ENCODE measurements around the gene PFAS.

Gene PFAS

DNA sequence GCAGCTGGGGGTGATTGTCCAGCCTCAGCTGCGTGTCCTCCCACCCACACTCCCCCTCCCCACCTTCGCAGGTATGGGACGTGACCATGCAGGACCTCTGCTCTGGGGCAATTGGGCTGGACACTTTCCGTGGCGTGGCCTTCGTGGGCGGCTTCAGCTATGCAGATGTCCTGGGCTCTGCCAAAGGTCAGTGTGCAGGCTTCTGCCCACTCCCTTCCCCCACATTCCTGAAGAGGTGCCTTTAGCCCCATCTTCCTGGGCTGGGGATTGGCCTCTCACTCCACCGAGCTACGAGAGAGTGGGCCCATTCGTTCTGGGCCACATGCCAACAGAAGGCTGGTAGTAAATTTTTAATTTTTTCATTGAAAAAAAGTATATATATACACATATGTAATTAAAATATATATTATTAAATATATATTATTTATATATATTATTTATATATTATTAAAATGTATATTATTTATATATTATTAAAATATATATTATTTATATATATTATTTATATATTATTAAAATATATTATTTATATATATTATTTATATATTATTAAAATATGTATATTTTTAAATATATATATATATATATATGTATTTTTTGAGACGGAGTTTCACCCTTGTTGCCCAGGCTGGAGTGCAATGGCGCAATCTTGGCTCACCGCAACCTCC is 18.5 kb downstream of the PFAS start:
- no peak for DNase-seq

DNA sequence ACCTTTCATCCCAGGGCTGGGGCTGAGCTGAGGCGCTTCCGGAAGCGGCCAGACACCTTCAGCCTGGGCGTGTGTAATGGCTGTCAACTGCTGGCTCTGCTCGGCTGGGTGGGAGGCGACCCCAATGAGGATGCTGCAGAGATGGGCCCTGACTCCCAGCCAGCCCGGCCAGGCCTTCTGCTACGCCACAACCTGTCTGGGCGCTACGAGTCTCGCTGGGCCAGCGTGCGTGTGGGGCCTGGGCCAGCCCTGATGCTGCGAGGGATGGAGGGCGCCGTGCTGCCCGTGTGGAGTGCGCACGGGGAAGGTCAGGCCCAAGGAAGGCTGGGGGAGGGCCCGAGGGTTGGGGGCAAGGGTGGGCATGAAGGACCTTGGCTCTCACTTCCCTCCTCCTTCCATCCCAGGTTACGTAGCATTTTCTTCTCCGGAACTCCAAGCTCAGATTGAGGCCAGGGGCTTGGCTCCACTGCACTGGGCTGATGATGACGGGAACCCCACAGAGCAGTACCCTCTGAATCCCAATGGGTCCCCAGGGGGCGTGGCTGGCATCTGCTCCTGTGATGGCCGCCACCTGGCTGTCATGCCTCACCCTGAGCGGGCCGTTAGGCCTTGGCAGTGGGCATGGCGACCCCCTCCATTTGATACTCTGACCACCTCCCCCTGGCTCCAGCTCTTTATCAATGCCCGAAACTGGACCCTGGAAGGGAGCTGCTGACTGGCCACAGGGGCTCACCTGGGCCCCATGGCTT is 19.6 kb downstream of the PFAS start:
- no peak for DNase-seq

DNA sequence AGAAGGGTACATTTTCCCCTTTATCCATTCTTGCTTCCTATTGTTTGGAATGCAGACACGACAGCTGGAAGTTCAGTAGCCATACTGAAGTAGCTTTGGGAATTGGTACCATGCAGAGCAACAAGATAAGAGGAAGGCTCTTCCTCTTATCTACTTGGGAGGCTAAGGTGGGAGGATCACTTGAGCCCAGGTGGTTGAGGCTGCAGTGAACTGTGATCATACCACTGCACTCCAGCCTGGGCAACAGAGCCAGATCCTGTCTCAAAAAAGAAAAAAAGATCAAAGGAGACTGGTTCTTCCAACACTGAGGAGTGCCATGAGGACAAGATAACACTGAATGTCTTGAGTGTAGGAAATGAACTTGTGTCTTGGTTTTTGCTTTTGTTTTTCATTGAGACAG is 23.3 kb downstream of the PFAS start:
- DNase-seq = no peak

DNA sequence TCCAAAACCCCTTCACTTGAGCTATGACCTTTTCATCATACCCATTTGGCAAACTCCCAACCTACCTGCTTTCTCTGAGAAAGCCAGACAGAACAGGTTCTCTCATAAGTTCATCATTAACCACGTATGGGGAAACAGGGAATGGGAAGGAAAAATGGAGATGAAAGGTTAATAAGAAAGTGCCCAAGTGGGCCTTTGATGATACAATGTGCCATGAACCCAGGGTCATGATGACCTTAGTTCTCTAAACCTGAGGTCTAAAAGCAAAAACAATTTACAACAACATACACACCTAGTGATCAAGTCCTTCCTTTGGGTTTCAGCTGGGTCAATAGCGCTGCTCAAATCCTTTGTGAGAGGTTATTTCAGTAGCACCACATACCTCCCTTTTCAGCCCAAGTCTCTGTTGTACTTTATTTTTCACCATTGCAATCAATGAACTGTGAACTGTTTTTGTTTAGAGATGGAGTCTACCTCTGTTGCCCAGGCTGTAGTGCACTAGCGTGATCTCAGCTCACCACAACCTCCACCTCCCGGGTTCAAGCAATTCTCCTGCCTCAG is 24.9 kb downstream of the PFAS start:
- DNase-seq = no peak

DNA sequence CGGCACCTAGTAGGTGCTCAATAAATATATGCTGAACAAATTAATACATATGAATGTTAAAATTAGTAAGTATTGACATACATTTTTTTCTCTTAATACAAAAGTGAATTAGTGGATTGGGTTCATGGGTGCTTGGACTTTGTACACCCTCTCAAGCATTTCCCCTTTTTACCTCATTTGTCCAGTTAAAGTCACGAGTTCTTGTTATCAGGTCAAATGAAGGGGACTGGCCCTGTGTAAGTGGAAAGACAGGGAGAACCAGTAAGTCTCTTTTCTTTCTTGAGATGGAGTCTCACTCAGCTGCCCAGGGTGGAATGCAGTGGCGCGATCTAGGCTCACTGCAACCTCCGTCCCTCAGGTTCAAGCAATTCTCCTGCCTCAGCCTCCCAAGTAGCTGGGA is 25.7 kb downstream of the PFAS start:
- DNase-seq = no peak

DNA sequence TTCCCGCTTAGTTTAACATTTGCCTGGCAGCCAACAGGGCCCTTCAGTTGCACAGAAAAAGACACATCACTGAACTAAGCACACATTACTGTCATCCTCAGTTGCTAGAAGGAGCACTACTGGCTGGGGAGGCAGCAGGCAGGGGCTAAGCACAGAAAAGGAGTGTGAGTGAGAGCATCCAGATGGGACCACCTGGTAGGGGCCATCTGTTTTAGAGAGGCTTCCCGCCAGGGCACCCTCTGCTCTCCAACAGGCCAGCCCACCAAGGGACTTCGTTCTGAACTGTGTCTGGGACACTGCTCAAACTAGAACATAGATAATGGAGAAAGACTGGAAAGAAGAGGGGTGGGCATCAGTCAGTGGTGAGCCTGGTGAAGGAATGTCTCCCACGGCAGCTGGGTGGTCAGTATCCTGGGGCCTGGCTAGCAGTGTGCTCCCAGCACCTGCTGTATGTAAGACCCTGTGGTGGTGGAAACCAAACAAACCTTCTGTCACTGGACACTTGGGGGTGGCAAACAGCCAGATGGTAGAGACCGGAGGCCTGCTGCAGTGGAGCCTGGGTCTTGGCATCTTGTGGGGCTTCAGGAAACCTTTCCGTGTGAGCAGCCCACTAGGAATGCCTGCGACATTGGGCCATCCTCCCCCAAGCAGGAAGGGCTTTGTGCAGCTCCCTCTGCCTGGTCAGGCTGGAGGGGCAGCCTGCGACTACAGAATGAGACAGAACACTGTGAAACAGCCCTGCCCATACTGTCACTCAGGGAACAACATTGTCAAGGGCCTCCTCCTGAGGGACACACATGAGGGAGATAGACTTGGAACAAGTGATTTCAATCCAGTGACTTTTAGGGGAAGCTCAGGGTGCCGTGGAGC is 26.6 kb downstream of the PFAS start:
- no peak for DNase-seq

DNA sequence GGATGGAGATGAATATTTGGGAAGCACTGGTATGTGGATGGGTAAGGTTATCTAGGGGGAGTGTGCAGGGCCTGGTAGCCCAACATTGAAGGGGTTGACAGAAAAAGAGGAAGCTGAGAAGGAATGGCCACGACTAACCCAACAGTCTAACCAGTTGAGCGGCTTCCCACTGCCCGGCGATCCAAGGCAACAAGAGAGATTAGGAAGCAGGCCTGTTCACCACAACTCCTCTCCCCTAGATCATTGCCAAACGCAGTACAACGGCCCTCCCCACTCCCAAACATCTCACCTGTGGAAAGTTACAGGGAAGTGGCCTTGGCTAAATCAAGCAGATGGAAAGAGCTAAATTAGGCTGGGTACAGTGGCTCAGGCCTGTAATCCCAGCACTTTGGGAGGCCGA is 28.2 kb downstream of the PFAS start:
- DNase-seq = no peak

DNA sequence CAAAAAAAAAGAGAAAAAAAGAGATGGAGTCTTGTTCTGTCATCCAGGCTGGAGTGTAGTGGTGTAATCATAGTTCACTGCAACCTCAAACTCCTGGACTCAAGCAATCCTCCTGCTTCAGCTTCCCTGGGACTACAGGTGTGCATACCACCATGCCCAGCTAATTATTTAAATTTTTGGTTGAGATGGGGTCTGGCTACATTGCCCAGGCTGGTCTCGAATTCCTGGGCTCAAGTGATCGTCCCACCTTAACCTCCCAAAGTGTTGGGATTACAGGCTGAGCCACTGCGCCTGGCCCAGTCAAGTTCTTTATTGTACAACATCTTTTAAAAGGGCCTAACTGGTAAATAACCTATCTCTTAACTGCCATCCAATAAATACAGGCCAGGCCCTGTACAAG is 33.3 kb downstream of the PFAS start:
- DNase-seq = no peak

DNA sequence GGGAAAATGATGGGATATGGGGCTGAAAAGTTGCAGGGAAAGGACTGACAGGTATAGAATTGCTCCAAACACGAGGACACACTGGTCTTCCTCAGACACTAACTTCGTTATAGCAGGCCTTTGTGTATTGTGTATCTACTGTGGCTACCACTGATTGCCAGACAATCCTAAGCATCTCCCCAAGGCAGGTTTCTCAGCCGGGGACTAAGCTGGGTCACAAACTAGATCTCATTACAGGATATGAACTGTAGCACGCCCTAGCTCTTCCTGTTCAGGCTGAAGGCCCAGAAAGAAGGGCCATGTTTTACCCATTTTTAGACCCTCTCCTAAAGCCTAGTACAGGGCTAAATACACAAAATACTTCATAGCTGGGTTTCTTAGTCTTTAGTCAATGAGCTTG is 34.3 kb downstream of the PFAS start:
- DNase-seq = no peak

DNA sequence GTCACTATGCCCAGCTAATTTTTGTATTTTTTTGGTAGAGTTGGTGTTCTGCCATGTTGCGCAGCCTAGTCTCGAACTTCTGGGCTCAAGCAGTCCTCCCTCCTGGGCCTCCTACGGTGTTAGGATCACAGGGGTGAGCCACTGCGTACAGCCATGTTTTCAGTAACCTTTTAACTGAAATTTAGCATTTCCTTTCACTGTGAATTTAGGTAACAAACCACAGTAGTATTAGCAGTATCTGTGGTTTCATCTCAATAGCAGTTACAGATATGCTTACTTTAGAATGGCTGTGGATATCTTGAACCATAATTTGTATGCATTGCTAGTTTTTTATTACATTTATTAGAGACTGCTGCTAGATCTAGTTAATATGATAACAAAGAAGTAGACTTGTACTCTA is 35.0 kb downstream of the PFAS start:
- no peak for DNase-seq

DNA sequence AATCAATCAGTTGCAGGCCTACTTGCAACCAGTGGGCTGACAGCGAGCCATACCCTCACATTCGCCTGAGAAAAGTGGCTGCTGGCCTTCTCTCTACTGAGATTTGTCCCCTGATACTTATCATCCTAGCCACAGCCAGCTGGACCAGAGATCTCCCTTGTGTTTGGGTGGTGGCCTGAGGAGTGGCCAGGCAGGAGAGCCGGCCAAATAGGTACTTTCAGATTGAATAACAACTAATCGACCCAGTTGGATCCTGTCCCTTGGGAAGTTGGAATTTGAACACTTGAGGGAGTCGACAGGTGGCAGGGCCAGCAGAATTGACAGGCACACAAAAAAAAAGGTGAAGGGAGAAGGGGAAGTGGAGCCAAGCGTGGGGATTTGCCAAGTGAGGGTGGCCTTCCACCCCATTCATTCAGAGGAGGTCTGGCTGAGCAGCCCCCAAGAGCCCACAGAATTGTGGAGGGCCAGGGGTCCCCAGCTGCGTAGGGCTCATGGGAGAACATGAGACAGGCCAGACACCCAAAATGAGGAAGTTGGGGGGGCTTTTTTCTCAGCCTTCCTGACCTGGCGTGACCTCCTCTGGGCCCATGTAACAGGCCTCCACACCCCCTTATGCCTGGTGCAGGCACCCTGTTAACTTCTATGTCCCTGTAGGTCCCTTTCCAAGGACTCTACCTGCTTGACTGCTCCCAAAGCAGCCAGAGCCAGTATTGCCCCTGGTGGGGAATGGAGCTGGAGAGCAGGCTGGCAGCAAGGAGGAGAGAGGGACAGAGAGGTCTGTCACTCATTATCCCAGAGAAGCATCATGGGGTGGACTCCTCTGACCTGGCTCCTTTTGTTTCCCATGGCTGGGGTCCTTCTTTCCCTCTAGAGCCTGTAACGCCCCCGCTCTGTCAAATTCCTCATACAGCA is 36.4 kb downstream of the PFAS start:
- DNase-seq = peak; percentile 2

DNA sequence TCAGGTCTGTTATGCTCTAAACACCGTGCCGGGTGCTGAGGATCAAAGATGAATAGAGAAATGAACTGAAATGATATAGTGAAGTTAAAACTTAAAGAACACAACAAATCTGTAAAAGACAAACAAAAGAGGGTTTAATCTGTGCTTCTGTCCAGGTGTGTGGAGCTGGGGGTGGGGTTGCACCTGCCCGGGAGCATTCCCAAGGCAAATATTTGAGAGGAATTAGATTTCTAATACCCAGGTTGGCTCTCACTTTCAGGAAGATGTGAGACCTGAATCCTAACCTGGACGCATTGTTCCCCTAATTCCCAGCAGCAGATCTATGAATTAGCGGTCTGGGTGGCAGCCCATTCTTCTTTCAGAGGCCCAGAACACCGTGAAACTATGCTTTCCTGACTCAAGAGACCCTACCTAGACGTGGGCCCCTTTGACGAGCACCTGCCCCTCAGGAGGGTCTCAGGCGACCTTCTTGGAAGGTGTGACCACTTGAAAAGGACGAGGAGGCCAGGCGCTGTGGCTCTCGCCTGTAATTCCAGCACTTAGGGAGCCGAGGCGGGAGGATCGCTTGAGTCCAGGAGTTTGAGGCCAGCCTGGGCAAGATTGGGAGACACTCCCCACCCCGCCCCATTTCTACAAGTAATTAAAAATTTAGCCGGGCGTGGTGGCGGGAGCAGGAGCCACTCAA is 38.7 kb downstream of the PFAS start:
- DNase-seq = no peak

DNA sequence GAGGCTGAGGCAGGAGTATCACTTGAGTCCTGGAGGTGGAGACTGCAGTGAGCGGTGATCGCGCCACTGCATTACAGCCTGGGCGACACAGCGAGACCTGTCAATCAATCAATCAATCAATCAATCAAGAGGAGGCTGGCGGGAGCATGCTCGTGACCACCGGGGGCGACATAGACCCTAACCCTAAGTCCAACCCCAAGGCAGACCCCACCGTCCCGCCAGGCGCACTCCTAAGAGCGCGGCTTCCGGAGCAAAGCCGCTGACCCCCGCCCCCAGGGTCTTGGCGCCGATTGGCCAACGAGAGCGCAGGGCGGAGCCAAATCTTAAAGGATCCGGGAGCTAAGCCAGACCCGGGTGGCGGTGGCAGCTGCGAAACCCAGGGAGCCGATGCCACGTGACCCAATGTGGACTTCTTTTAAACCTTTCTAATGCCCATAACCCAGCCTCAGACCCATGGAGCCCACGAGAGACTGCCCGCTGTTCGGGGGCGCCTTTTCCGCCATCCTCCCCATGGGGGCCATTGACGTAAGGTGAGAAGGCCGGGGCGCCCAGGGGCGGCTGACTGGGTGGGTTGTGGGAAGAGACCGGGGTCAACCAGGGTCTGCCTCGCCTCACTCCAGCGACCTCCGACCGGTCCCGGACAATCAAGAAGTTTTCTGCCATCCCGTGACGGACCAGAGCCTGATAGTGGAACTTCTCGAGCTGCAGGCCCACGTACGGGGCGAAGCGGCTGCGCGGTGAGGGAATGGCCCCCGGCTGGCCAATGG is 39.4 kb downstream of the PFAS start, which contains the start of gene RANGRF:
Gene RANGRF, plus strand, starts transcription at position 335 of the 767 bp plus-strand sequence. Its CDS starts 119 bp downstream, at position 454.
- peak; percentile 93 for DNase-seq

DNA sequence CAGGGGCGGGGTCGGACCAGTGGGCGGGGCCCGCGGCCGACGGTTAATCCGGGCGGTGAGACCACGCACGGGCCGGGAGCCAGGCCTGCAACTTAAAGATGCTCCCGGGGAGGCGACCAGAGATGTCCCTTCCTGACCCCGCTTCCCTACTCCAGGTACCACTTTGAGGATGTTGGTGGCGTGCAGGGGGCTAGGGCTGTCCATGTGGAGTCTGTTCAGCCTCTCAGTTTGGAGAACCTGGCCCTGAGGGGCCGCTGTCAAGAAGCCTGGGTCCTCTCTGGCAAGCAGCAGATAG is 40.0 kb downstream of the PFAS start:
- no peak for DNase-seq

DNA sequence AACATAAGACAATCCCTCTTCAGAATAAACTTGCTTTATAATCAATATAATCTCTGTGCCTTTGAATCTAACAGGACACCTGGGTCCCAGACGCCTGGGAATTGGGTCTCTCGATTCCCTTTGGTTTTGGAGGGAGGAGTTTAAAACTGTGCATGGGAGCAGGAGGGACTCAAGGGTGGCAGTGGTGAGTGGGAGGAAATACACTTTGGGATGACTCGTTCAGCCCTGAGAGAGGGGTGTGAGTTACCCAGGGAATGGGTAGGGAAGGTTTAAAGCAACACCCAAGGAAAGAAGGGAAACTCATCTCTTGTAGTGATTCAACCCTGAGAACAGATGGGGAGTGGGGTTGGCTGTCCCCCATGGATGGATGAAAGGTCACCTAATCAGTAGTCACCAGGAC is 41.0 kb downstream of the PFAS start:
- no peak for DNase-seq

DNA sequence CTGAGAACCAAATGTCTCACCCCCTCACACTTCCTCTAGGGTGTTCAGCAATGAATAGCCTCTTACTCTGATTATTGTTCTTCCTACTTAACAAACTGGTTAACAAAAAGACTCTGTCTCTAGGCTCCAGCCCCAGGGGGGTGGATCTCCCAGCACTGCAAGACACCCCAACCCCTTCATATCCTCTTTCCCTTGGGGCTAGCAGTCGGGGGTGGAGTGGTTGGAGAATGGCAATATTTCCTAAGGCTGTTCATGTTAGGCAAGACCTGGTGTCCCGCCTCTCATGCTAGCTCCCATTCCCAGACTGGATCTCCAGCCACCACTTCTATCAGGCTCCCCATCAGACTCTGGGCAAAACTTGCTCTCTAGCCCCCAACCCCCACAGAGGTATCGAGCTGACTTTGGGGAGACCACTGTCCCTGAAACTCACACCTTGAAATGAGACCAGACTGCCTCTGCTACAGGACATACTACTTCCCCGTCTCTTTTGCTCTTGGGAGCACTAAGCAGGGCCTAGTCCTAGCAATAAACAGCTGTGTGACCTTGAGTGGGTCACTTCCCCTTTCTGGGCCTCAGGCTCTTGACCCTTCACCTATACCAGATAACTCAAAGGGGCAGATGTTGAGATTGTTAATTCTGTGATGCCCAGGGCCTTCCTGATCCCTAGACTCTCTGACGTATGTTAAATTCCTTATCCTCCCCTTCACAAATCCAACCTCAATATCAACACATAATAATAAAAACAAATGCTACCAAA is 43.7 kb downstream of the PFAS start:
- no peak for DNase-seq

DNA sequence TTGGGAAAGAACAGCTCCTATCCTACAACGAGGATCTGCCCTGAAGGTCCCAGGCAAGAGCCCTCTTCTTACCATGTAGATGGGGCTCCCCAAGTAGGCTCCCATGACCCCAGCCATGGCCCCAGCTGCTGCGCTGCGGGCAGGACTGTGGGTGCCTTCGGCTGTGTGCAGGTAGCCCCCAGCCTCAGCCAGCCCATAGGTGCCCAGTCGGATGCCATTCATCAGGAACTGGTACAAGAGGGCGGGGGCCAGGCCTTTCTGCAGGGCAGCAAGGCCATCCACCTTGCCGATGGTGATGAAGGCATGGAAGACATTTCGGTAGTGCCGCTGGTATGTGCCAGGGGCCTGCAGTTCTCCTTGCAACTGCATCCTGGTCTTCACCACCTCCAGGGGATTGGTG is 45.3 kb downstream of the PFAS start:
- DNase-seq = no peak

DNA sequence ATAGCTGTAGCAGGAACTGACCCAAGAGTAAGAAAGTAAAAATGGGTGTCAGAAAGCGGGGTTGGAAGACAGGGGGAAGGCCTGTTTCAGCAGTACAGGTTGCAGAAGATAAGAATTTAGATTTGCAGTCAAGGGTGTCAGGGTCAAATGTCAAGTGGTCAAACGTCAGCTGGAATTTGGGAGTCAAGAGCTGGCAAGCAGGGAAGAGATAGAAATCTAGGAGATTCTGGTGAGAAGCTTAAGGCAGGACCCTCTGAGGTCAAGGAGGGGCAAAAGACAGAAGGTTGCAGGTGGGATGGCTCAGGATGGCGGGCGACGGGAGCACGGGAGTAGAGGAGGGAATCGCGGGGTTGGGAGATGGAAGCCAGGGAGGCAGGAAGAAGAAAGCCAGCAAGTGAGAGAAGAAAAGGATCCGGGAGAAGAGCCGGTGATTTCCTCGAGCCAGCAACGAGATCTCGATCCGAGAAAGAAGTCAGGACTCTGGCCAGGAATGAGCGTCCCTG is 45.8 kb downstream of the PFAS start:
- DNase-seq = no peak

DNA sequence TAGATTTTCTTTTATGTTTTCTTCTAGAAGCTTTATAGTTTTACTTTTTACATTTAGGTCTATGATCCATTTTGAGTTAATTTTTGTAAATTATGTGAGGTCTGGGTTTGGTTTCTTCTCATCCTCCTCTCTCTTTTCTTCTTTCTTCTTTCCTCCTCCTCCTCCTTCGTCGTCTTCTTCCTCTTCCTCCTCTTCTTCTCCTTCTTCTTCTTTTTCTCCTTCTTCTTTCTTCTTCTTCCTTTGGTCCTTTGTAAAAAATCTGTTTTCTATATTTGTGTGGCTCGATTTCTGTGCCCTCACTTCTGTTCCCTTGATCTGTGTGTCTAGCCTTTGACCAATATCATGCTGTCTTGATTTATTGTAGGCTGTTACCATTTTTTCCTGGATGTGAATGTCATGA is 51.1 kb downstream of the PFAS start:
- DNase-seq = peak; percentile 47

DNA sequence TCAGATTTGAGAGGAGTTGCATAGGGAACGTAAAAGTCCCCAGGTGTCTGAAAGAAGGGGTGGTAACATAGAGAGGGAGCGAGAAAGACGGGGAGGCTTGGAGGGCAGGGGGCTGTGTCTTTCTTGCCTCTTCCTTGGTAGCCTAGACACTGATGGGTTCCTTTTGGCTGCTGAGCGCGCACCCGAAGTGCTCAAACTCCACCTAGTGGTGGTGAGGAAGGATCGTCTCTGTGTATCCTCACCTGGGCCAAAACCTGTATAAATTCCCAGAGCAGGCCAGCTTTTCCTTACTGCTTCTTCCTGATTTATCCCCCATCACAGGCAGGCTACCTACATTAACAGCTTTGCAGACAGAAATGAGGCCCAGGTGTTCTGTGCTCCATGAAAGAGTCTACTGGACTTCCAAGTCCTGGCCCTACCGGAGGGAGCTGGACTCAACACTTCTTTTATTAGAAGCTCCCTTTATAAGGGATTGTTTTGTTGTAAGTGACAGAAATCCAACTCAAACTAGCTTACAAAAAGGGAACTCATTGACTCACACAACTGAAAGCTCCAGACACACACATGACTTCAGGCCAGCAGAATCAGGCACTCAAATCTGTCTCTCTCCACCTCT is 51.6 kb downstream of the PFAS start:
- DNase-seq = peak; percentile 66

Data from midbrain (tissue), 1 donor.